ENCODE results near the gene RHBDD1.

Gene RHBDD1

GRCh38 chr2:226874749-226875148 is 38.9 kb downstream of the RHBDD1 start:
- in situ Hi-C loops (cut with MboI; ENCODE audit: low pct_unique_long_range_greater_than_20kb, low sequenced_read_pairs), result no loop called here

GRCh38 chr2:226875438-226876225 is 39.8 kb downstream of the RHBDD1 start:
- in situ Hi-C loops (cut with MboI; ENCODE audit: low pct_unique_long_range_greater_than_20kb, low sequenced_read_pairs), result no loop called here
- DNase-seq, result no peak

More at GRCh38 chr2:226874749-226875148, 38.9 kb downstream of the RHBDD1 start:
- no peak for DNase-seq

GRCh38 chr2:226877491-226877890 is 41.6 kb downstream of the RHBDD1 start:
- in situ Hi-C loops (cut with MboI; ENCODE audit: low pct_unique_long_range_greater_than_20kb, low sequenced_read_pairs), result no loop called here
- no peak for DNase-seq

- DNase-seq, result no peak
- in situ Hi-C loops (cut with MboI; ENCODE audit: low pct_unique_long_range_greater_than_20kb, low sequenced_read_pairs), result no loop called here
Observed at GRCh38 chr2:226881287-226881686, 45.4 kb downstream of the RHBDD1 start.

DNA sequence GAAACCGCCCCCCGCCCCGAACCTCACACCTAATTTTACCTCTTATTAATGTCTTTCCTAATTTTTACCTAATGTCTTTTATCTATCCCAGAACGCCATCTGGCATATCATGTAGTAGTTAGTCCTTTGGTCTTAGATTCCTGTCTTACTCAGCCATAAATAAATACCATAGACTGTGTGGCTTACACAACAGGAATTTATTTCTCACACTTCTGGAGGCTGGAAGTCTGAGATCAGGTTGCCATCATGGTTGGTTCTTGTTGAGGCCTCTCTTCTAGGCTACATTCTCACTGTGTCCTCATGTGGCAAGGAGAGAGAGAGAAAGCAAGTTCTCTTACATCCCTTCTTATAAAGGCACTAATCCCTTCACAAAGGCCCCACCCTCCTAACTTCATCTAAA is 46.8 kb downstream of the RHBDD1 start:
- in situ Hi-C loops (cut with MboI; ENCODE audit: low pct_unique_long_range_greater_than_20kb, low sequenced_read_pairs), result no loop called here
- DNase-seq, result no peak

- no peak for DNase-seq
- in situ Hi-C loops (cut with MboI; ENCODE audit: low pct_unique_long_range_greater_than_20kb, low sequenced_read_pairs), result no loop called here
Observed at GRCh38 chr2:226883296-226883795, 47.5 kb downstream of the RHBDD1 start.

- no peak for DNase-seq
- in situ Hi-C loops (cut with MboI; ENCODE audit: low pct_unique_long_range_greater_than_20kb, low sequenced_read_pairs), result no loop called here
Observed at GRCh38 chr2:226884166-226884565, 48.3 kb downstream of the RHBDD1 start.

GRCh38 chr2:226885769-226886435 is 50.0 kb downstream of the RHBDD1 start:
- in situ Hi-C loops (cut with MboI; ENCODE audit: low pct_unique_long_range_greater_than_20kb, low sequenced_read_pairs), result no loop called here
- no peak for DNase-seq

DNA sequence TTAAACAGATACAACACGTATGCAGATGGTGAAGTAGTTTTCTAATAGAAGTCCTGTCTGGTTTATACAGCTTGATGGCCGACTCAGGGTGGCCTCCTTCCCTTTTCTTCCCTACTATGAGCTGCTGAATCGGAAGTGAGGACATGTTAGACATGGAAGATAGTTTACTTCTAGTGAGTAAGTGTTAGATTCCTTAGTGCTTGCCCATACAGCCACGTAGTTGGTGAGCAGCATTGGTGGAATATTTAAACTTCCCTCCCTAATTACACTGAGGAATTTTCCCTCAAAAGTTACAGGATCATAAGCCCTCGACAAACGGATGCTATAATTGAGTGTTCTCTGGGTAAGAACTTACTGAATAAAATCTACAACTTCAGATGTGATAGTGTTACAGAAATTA is 52.1 kb downstream of the RHBDD1 start:
- no peak for DNase-seq
- in situ Hi-C loops (cut with MboI; ENCODE audit: low pct_unique_long_range_greater_than_20kb, low sequenced_read_pairs), result no loop called here

- DNase-seq, result no peak
- in situ Hi-C loops (cut with MboI; ENCODE audit: low pct_unique_long_range_greater_than_20kb, low sequenced_read_pairs), result no loop called here
Observed at GRCh38 chr2:226888378-226888965, 52.6 kb downstream of the RHBDD1 start.

DNA sequence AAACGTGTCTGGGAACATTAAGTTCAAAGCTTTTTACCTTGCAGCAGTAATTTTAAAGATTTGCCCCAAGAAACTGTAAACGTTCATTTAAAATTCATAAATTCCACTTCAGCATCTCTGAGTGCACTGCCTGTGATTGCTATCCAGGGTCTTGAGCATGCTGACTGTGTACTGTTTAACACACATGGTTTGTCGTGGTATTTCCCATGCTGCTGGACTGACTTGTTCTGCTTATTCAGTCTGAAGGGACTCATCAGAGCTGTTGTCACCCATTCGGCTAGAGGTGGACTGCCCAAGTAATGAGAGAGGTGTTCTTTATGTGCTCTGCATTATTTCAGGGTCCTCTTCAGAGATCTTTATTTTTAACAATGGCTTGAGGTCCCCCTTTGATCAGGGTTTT is 53.1 kb downstream of the RHBDD1 start:
- no peak for DNase-seq
- in situ Hi-C loops (cut with MboI; ENCODE audit: low pct_unique_long_range_greater_than_20kb, low sequenced_read_pairs), result no loop called here

GRCh38 chr2:226890286-226890685 is 54.4 kb downstream of the RHBDD1 start:
- no peak for DNase-seq
- in situ Hi-C loops (cut with MboI; ENCODE audit: low pct_unique_long_range_greater_than_20kb, low sequenced_read_pairs), result no loop called here

DNA sequence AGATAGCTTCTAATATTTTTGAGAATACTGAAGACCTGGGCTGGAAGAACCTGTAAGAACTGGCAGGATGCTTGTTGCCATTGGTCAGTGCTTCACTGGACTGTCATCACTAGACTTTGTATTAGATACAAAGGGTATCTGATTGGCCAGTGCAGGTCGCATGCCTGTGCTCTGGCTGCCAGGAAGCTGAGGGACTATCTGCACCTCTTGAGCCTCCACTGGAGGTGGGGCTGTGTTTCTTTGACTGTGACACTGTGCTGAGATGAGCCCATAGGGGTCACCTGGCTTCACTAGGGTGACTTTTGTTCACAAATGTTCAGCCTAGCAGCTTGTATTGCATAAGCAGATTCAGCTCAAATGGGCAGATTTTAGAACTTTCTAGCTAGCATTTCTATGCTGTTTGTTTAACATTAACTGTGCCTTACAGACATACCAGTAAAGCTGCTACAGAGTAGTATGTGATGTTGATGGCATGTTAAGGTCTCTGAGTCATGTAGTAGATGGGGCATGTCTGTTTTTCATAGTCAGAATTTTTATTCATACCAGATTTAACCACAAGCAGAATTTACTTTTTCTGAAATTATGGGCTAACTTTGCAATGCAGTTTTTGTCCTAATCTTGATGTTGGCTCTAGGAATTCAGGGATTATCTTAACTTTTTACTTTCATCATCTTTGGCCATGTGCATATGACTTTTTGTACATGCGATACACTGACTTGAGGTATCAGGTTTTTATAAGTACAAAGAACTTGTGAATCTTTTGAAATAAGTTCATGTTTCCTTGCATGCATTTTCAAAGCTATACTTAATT is 56.1 kb downstream of the RHBDD1 start:
- no peak for DNase-seq
- in situ Hi-C loops (cut with MboI; ENCODE audit: low pct_unique_long_range_greater_than_20kb, low sequenced_read_pairs), result no loop called here

DNA sequence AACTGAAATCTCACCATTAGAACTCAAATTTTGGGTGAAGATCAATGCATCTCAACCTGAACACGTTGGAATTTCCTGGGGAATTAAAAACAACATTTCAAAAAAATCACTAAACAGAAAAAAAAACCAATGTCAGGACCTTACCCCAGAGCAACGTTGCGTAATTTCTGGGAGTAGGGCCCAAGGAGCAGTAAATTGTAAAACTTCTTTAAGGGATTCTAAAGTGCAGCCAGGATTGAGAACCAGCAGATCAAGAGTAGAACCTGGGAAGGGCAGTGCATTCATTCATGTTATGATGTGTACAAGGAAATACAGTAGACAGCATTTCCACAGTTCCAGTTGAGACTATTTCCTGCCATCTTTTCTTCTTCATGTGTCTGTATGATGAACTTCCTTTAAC is 56.9 kb downstream of the RHBDD1 start:
- DNase-seq, result no peak
- in situ Hi-C loops (cut with MboI; ENCODE audit: low pct_unique_long_range_greater_than_20kb, low sequenced_read_pairs), result no loop called here

DNA sequence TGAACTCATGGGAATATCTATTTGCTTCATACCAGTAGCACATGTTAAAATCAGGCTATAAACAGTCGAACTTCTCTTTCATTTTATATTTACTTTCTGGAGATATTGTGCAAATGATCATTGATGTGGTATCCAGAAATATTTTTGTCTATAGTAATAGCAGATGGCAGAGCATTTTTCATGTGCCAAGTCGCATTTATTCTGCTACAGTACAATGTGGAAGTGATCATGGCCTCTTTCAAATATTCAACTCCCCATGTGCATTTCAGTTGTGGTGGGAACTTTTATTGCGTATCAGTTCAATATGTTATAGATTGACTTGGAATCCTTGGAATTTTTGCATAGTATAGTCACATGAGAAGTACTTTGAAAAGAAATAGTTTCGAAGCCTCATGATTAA is 57.4 kb downstream of the RHBDD1 start:
- no peak for DNase-seq
- in situ Hi-C loops (cut with MboI; ENCODE audit: low pct_unique_long_range_greater_than_20kb, low sequenced_read_pairs), result no loop called here

DNA sequence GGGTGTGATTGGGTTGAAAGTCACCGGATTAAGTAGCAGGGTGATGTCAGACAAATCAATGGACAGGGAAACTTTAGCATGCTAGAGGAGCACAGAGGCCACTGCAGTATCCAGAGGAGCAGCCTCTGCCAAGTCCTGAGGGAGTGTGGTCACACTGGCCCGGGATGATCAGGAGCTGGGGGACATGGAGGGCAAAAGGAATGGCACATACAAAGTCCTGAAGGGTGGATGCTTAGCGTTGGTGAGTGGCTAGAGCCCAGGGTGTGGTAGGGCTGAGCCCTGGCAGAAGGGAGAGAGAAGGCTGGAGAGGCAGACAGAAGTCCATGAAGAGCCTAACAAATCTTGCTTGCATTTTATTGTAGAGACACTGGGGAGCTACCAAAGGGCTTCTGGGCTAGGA is 58.9 kb downstream of the RHBDD1 start:
- in situ Hi-C loops (cut with MboI; ENCODE audit: low pct_unique_long_range_greater_than_20kb, low sequenced_read_pairs), result no loop called here
- no peak for DNase-seq

DNA sequence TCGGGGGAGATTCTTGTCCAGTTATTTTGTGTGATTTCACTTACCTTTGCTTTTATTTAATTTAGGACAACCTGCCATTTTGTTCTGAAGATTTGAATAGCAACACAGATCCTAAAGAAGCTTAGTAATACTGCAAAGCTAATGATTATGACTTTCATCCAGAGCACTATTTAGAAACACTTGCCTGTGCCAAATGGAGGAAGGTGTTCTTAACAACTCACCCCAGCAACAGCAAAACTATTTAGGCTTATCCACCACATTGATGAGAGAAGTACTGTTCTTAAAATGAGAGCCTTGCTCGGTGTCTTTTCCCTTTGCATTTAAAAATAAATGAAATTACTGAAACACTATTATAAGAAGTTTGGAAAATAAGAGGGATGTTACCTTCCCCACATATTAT is 59.7 kb downstream of the RHBDD1 start:
- in situ Hi-C loops (cut with MboI; ENCODE audit: low pct_unique_long_range_greater_than_20kb, low sequenced_read_pairs), result no loop called here
- DNase-seq, result no peak

DNA sequence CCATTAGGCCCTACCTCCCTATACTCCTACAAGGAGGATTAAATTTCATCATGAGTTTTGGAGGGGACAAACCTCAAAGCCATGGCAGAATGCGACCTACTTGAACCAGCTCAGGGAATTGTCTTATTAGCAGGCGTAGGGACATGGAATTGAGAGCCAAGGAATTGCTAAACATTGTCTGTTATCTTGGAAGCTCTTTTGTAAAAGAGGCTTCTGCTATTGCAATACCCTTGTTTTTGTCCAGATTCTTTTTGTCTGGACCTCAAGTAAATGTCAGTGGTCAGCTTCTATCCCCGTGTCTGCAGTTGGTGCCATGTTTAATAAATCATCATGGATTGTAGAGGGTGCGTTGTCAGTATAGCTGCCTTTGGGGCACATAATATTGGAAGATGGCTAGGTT is 62.3 kb downstream of the RHBDD1 start:
- no peak for DNase-seq
- in situ Hi-C loops (cut with MboI; ENCODE audit: low pct_unique_long_range_greater_than_20kb, low sequenced_read_pairs), result no loop called here

DNA sequence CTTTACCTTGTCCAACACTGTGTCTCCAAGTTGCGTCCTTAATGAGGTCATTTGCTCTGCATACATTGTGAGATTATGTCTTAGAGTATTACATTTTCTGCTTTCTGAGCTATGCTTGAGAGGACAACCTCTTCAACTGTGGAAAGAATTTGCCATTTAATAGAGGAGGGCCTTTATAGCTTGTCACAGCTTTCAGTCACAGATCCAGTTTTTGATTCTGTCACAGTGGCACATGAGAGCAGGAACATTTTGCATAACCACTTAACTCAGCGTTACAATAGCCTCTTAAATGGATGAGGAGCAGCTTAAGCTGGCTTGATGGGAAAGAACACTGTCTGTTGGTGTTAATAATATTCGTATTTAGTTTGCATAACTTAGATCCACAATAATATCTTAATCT is 63.0 kb downstream of the RHBDD1 start:
- DNase-seq, result no peak

More for the DNA sequence above, 63.0 kb downstream of the RHBDD1 start:
- in situ Hi-C loops (cut with MboI; ENCODE audit: low pct_unique_long_range_greater_than_20kb, low sequenced_read_pairs), result no loop called here
